ENCODE data around the gene SF3A1.
"Not testable (repeated sequence)": the region's sequence is repeated elsewhere in the genome, so short reads cannot be mapped to it uniquely, and the experiment has no call there.

Gene SF3A1

GRCh38 chr22:30354644-30355043 lies 2.0 kb downstream of the SF3A1 start:
- in situ Hi-C loops (cut with HindIII; ENCODE audit: low sequenced_read_pairs) = no loop called here

- in situ Hi-C loops (cut with HindIII; ENCODE audit: low sequenced_read_pairs) = no loop called here
Observed at GRCh38 chr22:30351226-30351625, 5.5 kb downstream of the SF3A1 start.

GRCh38 chr22:30348809-30349208 lies 7.9 kb downstream of the SF3A1 start:
- in situ Hi-C loops (cut with HindIII; ENCODE audit: low sequenced_read_pairs) = no loop called here

DNA sequence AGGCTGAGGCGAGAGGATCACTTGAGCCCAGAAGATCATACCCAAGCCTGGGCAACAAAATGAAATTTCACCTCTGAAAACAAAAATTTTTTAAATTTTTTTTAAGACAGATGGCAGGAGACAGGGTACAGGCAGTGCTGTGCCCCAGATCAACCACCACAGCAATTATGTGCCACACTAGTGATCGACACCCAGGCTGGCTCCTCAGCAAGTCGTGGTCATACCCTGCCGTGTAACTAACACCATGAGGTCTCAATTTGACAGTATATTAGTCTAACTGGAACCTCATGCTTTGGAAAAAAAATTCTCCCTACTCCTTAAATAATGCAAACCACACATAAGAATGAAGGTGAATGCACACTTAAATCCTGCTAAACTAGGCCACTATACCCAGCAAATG lies 8.3 kb downstream of the SF3A1 start:
- in situ Hi-C loops (cut with HindIII; ENCODE audit: low sequenced_read_pairs) = no loop called here

DNA sequence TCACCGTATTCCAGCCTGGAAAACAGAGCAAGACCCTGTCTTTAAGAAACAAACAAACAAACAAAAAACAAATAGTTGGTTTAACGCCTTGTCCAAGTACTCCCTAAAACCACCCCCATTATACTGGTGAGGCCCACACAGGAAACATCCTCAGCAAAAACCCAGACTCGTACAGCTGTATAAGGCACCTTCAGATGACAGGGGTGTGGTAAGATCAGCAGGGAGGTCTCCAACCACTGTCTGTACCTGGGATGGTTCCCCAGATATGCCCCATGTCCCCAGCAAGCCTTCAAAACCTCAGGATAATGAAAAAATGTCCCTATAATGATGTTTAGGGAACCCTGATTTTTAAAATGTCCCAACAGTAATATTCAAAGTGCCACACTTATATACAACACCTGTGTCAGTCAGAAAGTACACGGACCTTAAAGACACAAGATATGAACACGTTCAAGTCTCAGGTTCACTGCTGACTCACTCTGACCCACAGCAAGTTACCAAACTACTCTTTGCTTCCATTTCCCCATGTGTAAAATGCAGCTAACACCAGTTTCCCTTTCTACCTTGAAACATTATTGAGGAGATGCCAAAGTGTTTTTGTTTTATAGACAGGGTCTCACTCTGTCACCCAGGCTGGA lies 9.3 kb downstream of the SF3A1 start:
- in situ Hi-C loops (cut with HindIII; ENCODE audit: low sequenced_read_pairs) = no loop called here

GRCh38 chr22:30344447-30345200 lies 12.1 kb downstream of the SF3A1 start:
- in situ Hi-C loops (cut with HindIII; ENCODE audit: low sequenced_read_pairs) = no loop called here

GRCh38 chr22:30340911-30341685 lies 15.6 kb downstream of the SF3A1 start:
- in situ Hi-C loops (cut with HindIII; ENCODE audit: low sequenced_read_pairs) = no loop called here

- in situ Hi-C loops (cut with HindIII; ENCODE audit: low sequenced_read_pairs) = no loop called here
Observed at GRCh38 chr22:30338802-30339201, 17.9 kb downstream of the SF3A1 start.

DNA sequence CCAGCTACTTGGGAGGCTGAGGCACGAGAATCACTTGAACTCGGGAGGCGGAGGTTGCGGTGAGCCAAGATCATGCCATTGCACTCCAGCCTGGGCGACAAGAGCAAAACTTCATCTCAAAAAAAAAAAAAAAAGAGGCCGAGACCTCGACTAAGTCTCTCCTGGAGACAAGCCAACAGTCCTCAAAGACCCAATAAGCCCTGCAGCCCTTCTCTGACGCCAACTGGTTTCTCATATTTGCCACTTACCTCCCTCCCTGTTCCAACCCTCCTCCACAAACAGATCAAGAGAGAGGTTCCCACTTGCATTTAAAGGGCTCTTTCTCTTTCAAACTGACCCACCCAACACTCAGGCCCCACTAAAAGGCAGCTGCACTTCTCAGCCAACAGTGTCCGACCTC lies 18.4 kb downstream of the SF3A1 start:
- in situ Hi-C loops (cut with HindIII; ENCODE audit: low sequenced_read_pairs) = not testable (repeated sequence)

DNA sequence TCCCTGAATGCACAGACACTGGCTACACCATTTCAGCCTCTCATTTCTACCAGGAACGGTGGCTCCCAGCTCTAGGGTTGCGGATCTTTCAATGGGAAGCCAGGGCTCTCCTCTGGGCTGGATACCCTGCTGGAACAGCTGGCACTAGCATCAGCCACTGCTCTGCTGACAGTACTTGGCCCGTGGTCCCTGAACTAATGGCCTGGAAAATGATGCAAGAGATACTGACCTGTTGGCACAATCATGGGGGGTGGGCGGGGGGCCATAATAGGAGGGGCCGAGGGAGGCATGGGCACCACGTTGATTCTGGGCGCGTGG lies 19.3 kb downstream of the SF3A1 start:
- in situ Hi-C loops (cut with HindIII; ENCODE audit: low sequenced_read_pairs) = no loop called here

DNA sequence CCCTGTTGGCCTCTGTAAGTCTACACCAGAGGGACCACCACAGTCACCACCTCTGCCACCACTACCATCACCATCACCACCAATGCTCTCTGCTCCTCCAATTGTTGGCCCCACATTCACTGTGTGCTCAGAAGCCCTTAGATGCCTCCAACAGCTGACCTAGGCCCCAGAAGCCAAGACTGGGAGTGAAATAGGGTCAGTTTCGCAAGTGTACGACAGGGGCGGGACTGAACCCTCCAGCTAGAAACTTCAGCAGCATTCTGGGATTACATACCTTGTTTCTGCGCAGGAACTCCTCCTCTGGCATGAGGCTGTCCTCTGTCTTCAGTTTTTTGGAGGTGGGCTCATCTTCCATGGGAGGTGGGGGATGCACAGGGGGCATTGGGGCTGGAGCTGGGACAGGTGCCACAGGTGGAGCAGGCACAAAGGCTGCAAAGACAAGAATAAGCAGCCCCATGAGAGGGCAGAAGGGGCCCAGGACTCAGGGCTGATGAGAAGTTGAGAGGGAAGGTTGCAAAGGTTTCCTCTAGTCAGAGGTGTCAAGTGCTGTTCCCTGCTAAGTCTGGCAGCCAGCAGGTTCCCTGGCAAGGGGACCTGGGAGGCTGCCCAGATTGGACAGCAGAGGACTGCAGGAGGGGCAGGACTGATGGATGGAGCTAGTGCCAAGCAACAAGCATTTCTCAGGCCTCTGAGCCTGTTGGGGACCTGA lies 19.8 kb downstream of the SF3A1 start:
- in situ Hi-C loops (cut with HindIII; ENCODE audit: low sequenced_read_pairs) = no loop called here

- in situ Hi-C loops (cut with HindIII; ENCODE audit: low sequenced_read_pairs) = no loop called here
Observed at GRCh38 chr22:30335236-30335635, 21.5 kb downstream of the SF3A1 start.

DNA sequence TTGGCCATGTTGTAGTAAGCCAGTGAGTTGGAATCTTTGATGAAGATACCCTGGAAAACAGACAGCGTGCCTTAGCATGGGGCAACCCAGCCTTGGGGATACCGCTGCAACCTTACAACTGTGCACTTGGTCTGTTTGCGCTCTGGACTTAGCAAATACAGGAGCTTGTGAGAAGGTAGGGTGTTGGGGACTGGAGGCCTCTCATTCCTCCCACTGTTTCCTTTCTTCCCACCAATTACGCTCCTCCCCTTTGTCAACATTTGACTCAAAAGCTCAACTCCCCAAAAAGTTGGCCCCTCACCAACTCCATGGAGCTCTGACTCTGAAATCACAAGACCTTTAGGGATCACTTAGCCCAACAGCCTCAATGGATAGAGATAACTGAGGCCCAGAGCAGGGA lies 22.0 kb downstream of the SF3A1 start:
- in situ Hi-C loops (cut with HindIII; ENCODE audit: low sequenced_read_pairs) = no loop called here

DNA sequence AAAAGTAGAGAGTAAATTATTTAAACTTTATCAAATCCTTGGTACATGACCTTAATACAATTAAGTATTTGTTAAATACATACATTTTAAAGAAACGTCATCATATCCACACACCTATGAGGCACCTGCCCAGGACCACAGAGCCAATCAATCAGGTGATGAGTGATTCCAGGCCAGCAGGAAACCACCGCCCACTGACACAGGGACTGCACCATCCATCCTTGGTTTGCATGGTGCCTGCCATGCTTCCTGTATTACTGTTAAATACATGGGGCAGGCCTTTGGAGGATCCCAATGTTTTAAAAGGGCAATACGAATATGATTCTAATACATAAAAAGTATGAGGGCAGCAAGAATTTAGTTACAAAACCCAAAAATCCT lies 23.0 kb downstream of the SF3A1 start:
- in situ Hi-C loops (cut with HindIII; ENCODE audit: low sequenced_read_pairs) = no loop called here

DNA sequence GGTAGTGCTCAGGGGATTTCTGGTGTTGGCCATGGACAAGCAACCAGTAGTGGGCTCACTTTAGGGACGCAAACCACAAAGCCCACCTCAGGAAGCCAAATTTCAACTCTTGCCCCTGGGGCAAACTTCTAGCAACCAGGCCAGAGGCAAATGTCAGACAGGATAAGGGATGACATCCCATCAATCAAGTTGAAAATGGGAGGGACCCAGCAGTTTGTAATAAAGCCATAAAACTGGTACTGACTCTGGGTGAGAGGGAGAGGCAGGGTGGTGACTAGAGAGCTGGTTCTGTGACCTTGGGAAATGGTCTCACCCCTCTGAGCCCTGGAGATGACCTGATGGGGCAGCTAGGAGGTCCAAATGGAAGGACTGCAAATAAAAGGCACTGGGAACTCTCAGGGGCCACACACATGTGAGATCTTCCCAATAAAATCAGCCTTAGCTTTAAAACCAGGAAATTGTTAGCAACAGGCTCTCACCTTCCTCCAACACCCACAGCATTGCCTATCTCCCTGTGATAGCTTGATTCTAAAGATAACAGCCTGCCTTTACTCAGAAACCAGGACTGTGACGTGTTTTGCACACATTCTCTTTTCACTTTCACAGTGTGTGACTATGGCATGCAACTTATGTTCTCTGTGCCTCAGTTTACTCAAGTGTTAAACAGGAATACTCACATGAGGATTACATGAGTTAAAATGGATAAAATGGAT lies 23.5 kb downstream of the SF3A1 start:
- in situ Hi-C loops (cut with HindIII; ENCODE audit: low sequenced_read_pairs) = no loop called here

DNA sequence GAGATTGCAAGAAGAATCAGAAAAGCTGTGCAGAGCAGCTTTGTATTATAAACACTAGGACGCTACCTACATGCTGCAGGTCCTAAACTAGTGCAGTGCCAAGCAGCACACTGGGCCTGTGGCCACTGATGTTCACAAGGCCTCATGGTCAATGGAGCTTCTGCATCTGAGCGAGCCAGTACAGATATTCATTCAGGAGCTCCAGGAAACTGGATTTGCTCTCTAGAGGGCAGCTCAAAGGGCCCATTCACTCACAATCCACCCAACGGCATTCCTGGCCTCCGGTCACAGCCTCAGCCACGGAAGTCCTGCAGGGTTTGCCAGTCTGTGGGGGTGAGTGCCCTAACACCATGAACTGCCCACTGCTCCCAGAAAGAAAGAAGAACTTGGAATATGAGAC lies 24.1 kb downstream of the SF3A1 start:
- in situ Hi-C loops (cut with HindIII; ENCODE audit: low sequenced_read_pairs) = no loop called here

DNA sequence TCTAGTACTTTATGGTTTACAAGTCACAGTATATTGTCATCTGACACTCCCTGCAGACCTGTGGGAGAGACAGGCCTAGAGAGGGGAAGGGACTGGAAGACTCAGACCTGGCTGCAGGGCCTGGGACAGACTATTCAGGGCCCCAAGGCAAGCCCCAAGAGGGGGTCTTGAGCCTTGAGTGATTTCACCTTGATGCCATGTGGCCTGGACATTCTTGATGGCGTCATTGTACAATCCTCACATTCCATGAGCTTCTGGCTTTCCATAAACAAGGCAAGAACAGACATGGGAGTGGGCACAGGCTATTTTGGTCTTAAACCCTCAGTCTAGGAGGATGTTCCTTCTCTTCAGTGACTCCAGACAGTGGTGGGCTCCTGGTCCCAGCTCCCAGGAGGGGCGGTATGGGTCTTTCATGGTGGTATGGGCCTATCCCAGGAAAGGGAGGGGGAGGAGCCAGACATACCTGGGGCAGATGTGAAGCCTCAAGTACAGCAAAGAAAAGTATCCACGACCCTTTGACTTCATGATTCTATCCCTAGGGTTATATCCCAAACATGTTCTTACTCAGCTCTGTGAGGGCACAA lies 28.1 kb downstream of the SF3A1 start:
- in situ Hi-C loops (cut with HindIII; ENCODE audit: low sequenced_read_pairs) = loop anchor here (5.0 to 10.0 kb wide), 3 partner anchors 41 to 116 kb away; partner anchors contain the start of gene CASTOR1

GRCh38 chr22:30327864-30328345 lies 28.8 kb downstream of the SF3A1 start:
- in situ Hi-C loops (cut with HindIII; ENCODE audit: low sequenced_read_pairs) = loop anchor here (5.0 to 10.0 kb wide), 3 partner anchors 41 to 117 kb away; partner anchors contain the start of gene CASTOR1

- in situ Hi-C loops (cut with HindIII; ENCODE audit: low sequenced_read_pairs) = loop anchor here (5.0 to 10.0 kb wide), 3 partner anchors 40 to 118 kb away; partner anchors contain the start of gene CASTOR1
Observed at GRCh38 chr22:30326706-30327362, 29.9 kb downstream of the SF3A1 start, which contains the start of gene TBC1D10A. Gene TBC1D10A (minus strand): TSS chr22:30326941. CDS start chr22:30326881, 60 bp downstream.

Measured in endothelial cell of hepatic sinusoid (primary cell).